ENCODE data around the gene GYG1. TPM values are rescaled to one million over a fixed set of nuclear protein-coding genes. Genes with fewer than 3 reads are reported as not detected.

GYG1 gene
- total RNA-seq: 26.0 and 27.3 TPM in 2 replicates
- long read RNA-seq, transcript GYG1-201 (7 exons, 1,890 nt): major isoform, 182 of 212 reads
- long read RNA-seq, transcript GYG1-210 (6 exons, 1,563 nt): minor isoform, 6 of 212 reads
- long read RNA-seq, partial matches to known transcripts: 5 of 212 reads
- long read RNA-seq, other reads (novel, unspliced or antisense): 18 of 212 reads

DNA sequence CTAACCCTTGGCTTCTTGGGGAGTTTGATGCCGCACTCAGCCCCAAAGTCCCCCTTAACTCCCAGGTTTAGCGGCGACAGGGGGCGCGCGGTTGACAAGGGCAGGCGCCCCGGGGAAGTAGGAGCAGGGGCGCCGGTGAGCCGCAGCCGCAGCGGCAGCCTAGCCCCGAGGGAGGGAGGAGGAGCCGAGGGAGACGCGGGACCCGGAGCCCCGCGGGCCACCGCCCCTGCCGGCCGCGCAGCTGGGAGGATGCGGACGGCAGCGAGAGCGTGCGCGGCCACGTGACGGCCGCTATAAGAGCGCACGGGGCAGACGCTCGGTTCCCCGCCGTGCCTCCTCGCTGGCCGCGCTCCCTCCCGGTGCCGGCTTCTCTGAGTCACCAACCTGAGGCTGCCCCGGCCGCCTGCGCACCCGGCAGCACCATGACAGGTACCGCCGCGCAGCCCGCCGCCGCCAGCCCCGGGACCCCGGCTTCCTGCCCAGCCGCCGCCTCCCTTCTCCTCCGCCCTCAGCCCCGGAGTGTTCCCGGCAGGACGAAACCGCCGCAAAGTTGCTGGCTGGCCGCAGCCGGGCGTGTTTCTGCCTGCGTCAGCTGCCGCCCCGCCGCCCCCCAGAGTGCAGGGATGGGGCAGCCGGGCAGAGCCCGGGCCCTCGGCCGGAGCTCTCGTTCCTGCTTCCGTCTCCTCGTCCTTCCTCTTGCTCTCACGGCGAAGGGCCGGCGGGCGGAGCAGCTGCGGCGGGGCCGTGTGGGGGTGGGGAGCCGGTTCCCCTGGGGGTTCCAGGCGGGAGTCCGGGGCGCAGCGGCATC, at the start of gene GYG1:
Gene GYG1 (plus strand): TSS at position 322 of the 808 bp plus-strand sequence. CDS start 101 bp downstream, at position 423.
- peak; percentile 66 for DNase-seq (ENCODE audit: low spot score, unreplicated experiment)
- Mint-ChIP-seq H3K36me3 (ENCODE audit: insufficient read depth) (peaks cover 7% of the 10 kb centered on the region), H3K9me3 (ENCODE audit: low read depth) (no peaks in the 10 kb centered on the region), H3K27me3 (peaks cover 3% of the 10 kb centered on the region), H3K4me3 (ENCODE audit: low read depth) (peak within 1 kb of the TSS; percentile 76), H3K27ac (peak within 1 kb of the TSS; percentile 82), H3K4me1 (ENCODE audit: low read depth) (peaks cover 12% of the 10 kb centered on the region)
- TF ChIP-seq, protein P1, sequence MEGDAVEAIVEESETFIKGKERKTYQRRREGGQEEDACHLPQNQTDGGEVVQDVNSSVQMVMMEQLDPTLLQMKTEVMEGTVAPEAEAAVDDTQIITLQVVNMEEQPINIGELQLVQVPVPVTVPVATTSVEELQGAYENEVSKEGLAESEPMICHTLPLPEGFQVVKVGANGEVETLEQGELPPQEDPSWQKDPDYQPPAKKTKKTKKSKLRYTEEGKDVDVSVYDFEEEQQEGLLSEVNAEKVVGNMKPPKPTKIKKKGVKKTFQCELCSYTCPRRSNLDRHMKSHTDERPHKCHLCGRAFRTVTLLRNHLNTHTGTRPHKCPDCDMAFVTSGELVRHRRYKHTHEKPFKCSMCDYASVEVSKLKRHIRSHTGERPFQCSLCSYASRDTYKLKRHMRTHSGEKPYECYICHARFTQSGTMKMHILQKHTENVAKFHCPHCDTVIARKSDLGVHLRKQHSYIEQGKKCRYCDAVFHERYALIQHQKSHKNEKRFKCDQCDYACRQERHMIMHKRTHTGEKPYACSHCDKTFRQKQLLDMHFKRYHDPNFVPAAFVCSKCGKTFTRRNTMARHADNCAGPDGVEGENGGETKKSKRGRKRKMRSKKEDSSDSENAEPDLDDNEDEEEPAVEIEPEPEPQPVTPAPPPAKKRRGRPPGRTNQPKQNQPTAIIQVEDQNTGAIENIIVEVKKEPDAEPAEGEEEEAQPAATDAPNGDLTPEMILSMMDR (IDR thresholded peaks at IDR 0.05; ENCODE audit: unreplicated experiment): peak; percentile 50

DNA sequence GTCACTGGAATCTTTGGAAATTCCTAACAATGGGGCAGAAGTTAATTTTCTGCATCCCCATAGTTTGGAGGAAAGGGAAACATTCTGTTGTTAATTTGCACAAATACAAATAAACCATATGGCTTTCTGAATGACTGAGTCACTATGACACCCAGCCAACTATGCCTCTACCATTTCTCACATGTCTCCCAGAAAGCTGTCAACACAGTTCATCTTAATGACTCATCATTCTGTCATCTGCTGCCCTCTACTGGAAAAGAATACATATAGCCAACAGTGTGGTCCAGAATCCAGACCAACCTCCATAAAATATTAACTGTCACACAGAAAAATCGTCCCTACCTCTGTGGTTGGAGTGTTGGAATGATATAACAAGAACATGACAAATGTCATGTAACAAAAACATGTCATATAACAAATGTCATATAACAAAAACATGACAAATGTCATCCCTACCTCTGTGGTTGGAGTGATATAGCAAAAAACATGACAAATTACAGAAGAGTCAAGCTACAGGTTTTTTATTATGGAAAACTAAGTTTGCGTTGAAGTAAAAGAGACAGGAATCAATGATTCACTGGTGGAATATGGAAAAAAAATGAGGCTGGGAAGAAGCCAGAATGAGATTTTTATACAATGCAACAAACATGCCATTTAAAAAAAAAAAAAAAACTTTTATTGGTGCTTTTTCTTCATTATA, 47.7 kb upstream of the GYG1 start:
- Mint-ChIP-seq H3K36me3 (ENCODE audit: insufficient read depth) (no peaks in the 10 kb centered on the region), H3K27ac (no peak overlapping the region), H3K4me1 (ENCODE audit: low read depth) (no peaks in the 10 kb centered on the region), H3K4me3 (ENCODE audit: low read depth) (no peak overlapping the region), H3K27me3 (no peaks in the 10 kb centered on the region), H3K9me3 (ENCODE audit: low read depth) (no peaks in the 10 kb centered on the region)
- DNase-seq (ENCODE audit: low spot score, unreplicated experiment): no peak
- TF ChIP-seq, protein P1 (IDR thresholded peaks at IDR 0.05; ENCODE audit: unreplicated experiment): peak; percentile 77

DNA sequence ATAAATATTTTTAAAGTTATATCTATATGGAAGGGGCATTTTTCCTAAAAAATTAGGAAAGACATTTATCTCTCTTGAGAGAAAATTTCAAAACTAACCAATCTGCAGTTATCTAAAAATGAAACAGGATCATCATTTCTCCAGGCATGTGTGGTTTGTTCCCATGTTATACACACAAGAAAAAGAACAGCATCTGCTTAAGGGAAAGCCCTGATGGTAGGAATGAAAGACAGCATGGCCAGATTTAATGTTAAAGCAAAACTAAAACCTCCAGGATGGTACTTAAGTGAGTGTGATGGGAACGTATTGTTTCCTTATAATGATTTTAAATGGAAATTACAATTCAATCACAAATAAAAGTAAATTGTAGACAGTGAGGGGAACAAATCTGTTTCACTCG, 46.2 kb upstream of the GYG1 start:
- Mint-ChIP-seq H3K4me1 (ENCODE audit: low read depth) (no peaks in the 10 kb centered on the region), H3K27me3 (no peaks in the 10 kb centered on the region), H3K9me3 (ENCODE audit: low read depth) (no peaks in the 10 kb centered on the region), H3K36me3 (ENCODE audit: insufficient read depth) (no peaks in the 10 kb centered on the region), H3K27ac (no peak overlapping the region), H3K4me3 (ENCODE audit: low read depth) (no peak overlapping the region)
- TF ChIP-seq, protein P1 (IDR thresholded peaks at IDR 0.05; ENCODE audit: unreplicated experiment): no peak
- DNase-seq (ENCODE audit: low spot score, unreplicated experiment): no peak

DNA sequence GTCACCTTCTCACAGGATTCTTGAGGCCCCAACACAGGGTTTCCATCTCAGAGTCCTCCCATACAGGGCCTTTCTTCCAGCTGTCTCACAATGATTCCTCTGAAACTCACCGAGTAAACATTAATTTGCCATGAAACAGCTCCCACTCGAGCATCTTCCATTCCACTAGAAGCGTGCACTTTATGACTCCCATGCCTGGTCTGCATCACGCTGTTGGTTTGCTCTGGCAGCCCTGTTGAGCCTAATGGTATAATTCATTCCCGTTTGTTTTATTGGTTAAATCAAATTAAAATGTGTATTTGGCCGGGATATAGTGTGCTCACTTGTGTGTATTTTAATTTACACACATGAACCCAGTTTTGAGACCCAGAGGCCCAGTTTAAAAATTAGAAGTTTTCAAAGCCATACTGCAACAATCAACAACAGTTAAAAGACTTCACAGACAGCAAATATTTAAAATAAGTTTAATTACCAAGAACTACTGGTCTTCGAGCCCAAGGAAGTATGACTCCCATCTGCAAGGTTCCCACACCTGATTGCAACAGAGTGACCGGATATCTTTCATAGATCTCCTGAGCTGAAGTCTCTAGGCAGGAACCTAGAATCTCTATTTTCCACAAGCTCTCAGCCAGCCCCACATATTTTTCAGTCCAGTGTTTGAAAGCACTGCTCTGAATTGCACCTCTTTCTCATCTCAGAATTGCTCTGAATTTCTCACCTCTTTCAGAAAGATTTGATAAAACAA, 42.3 kb upstream of the GYG1 start:
- Mint-ChIP-seq H3K4me3 (ENCODE audit: low read depth) (no peak overlapping the region), H3K27me3 (no peaks in the 10 kb centered on the region)

More for the DNA sequence above, 42.3 kb upstream of the GYG1 start:
- TF ChIP-seq, protein P1 (IDR thresholded peaks at IDR 0.05; ENCODE audit: unreplicated experiment): no peak
- DNase-seq (ENCODE audit: low spot score, unreplicated experiment): no peak
- Mint-ChIP-seq H3K27ac (no peak overlapping the region), H3K9me3 (ENCODE audit: low read depth) (no peaks in the 10 kb centered on the region), H3K36me3 (ENCODE audit: insufficient read depth) (no peaks in the 10 kb centered on the region), H3K4me1 (ENCODE audit: low read depth) (no peaks in the 10 kb centered on the region)
